Activated CD4-positive, alpha-beta T cell treated with anti-CD3 and anti-CD28 coated beads, Interleukin-2, amount 10 ng/mL, durations not matched to agents 7 days and 5 days (primary cell): ENCODE results near the gene FYCO1. TPM values are rescaled to one million over a fixed set of nuclear protein-coding genes. Genes with fewer than 3 reads are reported as not detected.
"Not testable (repeated sequence)": the region's sequence is repeated elsewhere in the genome, so short reads cannot be mapped to it uniquely, and the experiment has no call there.

Experiments used
- CTCF ChIA-PET: fragments of 350-600 bp; sonication (Branson Sonifier 250); formaldehyde crosslinking; loops from one replicate; lab custom pipeline; 2021; ENCODE audit warnings: antibody characterized with exemption; lab: Charles Lee
- POLR2A ChIA-PET: fragments of 350-600 bp; sonication (Branson Sonifier 250); formaldehyde crosslinking; loops from one replicate; lab custom pipeline; 2021; ENCODE audit warnings: antibody characterized with exemption; lab: Charles Lee
- DNase-seq: peaks from one replicate; pipeline ENCODE4 v3.0.0-alpha.2; 2020
- H3K27ac Mint-ChIP-seq: one replicate; pipeline ENCODE4 v1.8.0; 2021; ENCODE audit warnings: mild to moderate bottlenecking, moderate library complexity, mixed read lengths
- H3K27me3 Mint-ChIP-seq: one replicate; pipeline ENCODE4 v1.8.0; 2021; ENCODE audit warnings: mixed read lengths
- H3K36me3 Mint-ChIP-seq: one replicate; pipeline ENCODE4 v1.8.0; 2021; ENCODE audit warnings: low read depth, mixed read lengths
- H3K4me1 Mint-ChIP-seq: one replicate; pipeline ENCODE4 v1.8.0; 2021; ENCODE audit warnings: mixed read lengths
- H3K4me3 Mint-ChIP-seq: one replicate; pipeline ENCODE4 v1.8.0; 2021; ENCODE audit warnings: mild to moderate bottlenecking, moderate library complexity, mixed read lengths
- H3K9me3 Mint-ChIP-seq: one replicate; pipeline ENCODE4 v1.8.0; 2021; ENCODE audit warnings: mixed read lengths
- total RNA-seq, 2 experiments: library from RNA; stranded (reverse); gene quantifications; one replicate each; pipeline ENCODE4 v1.2.3, GENCODE V29; 2021

FYCO1 gene
- 10 to 100 TPM; 15.1 to 15.7 TPM for total RNA-seq

- peak within 1 kb of the TSS; percentile 95 for H3K27ac Mint-ChIP-seq
- peak within 1 kb of the TSS; percentile 83 for H3K4me3 Mint-ChIP-seq
- peaks cover 26% of the 10 kb centered on the region for H3K36me3 Mint-ChIP-seq
- DNase-seq: peak; percentile 87
- ChIA-PET CTCF (interaction anchor here (1.2 to 5.9 kb wide), 10 partner anchors 10 to 373 kb away, joined by 3 to 45 read pairs (median 6); no protein-coding TSS in a partner anchor), POLR2A (interaction anchor here (0.6 kb wide), 2 partner anchors 15 to 45 kb away, joined by 3 read pairs; no protein-coding TSS in a partner anchor)
- H3K4me1 Mint-ChIP-seq: peaks cover 49% of the 10 kb centered on the region
- peaks cover 7% of the 10 kb centered on the region for H3K27me3 Mint-ChIP-seq
- H3K9me3 Mint-ChIP-seq: peaks cover 5% of the 10 kb centered on the region
Observed at GRCh38 chr3:45995236-45996192, at the start of gene FYCO1. FYCO1 (minus strand) TSS chr3:45995824; CDS start chr3:45984910, 10,914 bp downstream.

GRCh38 chr3:46038916-46039315 is 43.3 kb upstream of the FYCO1 start:
- peaks cover 32% of the 10 kb centered on the region for H3K27me3 Mint-ChIP-seq

GRCh38 chr3:46038071-46038470 is 42.4 kb upstream of the FYCO1 start:
- H3K4me3 Mint-ChIP-seq, CTCF ChIA-PET, H3K4me1 Mint-ChIP-seq, H3K9me3 Mint-ChIP-seq, H3K36me3 Mint-ChIP-seq, H3K27ac Mint-ChIP-seq, DNase-seq, POLR2A ChIA-PET: not testable (repeated sequence)
- peaks cover 32% of the 10 kb centered on the region for H3K27me3 Mint-ChIP-seq

More at GRCh38 chr3:46038916-46039315, 43.3 kb upstream of the FYCO1 start:
- POLR2A ChIA-PET: no interaction called here
- Mint-ChIP-seq H3K4me3 (no peak overlapping the region), H3K36me3 (peaks cover 2% of the 10 kb centered on the region), H3K9me3 (peaks cover 7% of the 10 kb centered on the region), H3K27ac (no peak overlapping the region), H3K4me1 (no peaks in the 10 kb centered on the region)
- no peak for DNase-seq
- CTCF ChIA-PET: interaction anchor here (0.7 kb wide), 1 partner anchor 915 kb away, joined by 3 read pairs; no protein-coding TSS in a partner anchor

GRCh38 chr3:46036191-46036590 is 40.6 kb upstream of the FYCO1 start:
- no peaks in the 10 kb centered on the region for H3K4me1 Mint-ChIP-seq
- ChIA-PET POLR2A (no interaction called here), CTCF (no interaction called here)
- H3K27me3 Mint-ChIP-seq: peaks cover 20% of the 10 kb centered on the region
- peaks cover 2% of the 10 kb centered on the region for H3K9me3 Mint-ChIP-seq
- DNase-seq: no peak
- H3K4me3 Mint-ChIP-seq: no peak overlapping the region
- H3K27ac Mint-ChIP-seq: no peak overlapping the region
- no peaks in the 10 kb centered on the region for H3K36me3 Mint-ChIP-seq

GRCh38 chr3:46031747-46032146 is 36.1 kb upstream of the FYCO1 start:
- ChIA-PET CTCF (interaction anchor here (0.9 to 1.4 kb wide), 4 partner anchors 15 to 27 kb away, joined by 3 to 4 read pairs (median 3); no protein-coding TSS in a partner anchor), POLR2A (no interaction called here)
- no peak overlapping the region for H3K27ac Mint-ChIP-seq
- no peak for DNase-seq
- H3K36me3 Mint-ChIP-seq: peaks cover 1% of the 10 kb centered on the region
- no peaks in the 10 kb centered on the region for H3K4me1 Mint-ChIP-seq
- peaks cover 16% of the 10 kb centered on the region for H3K27me3 Mint-ChIP-seq
- H3K4me3 Mint-ChIP-seq: no peak overlapping the region
- peaks cover 22% of the 10 kb centered on the region for H3K9me3 Mint-ChIP-seq

GRCh38 chr3:46031269-46031668 is 35.6 kb upstream of the FYCO1 start:
- H3K27me3 Mint-ChIP-seq: peaks cover 16% of the 10 kb centered on the region
- POLR2A ChIA-PET: no interaction called here
- H3K27ac Mint-ChIP-seq: no peak overlapping the region
- no peak overlapping the region for H3K4me3 Mint-ChIP-seq
- CTCF ChIA-PET: interaction anchor here (0.9 to 1.4 kb wide), 6 partner anchors 14 to 91 kb away, joined by 3 to 4 read pairs (median 3); no protein-coding TSS in a partner anchor
- DNase-seq: no peak
- H3K9me3 Mint-ChIP-seq: peaks cover 22% of the 10 kb centered on the region
- H3K36me3 Mint-ChIP-seq: peaks cover 1% of the 10 kb centered on the region
- H3K4me1 Mint-ChIP-seq: no peaks in the 10 kb centered on the region

GRCh38 chr3:46030626-46031025 is 35.0 kb upstream of the FYCO1 start:
- no peak for DNase-seq
- CTCF ChIA-PET: interaction anchor here (0.7 to 1.2 kb wide), 4 partner anchors 13 to 90 kb away, joined by 3 to 4 read pairs (median 3); no protein-coding TSS in a partner anchor
- Mint-ChIP-seq H3K4me3 (no peak overlapping the region), H3K4me1 (no peaks in the 10 kb centered on the region), H3K9me3 (peaks cover 22% of the 10 kb centered on the region), H3K27me3 (peaks cover 16% of the 10 kb centered on the region), H3K27ac (no peak overlapping the region), H3K36me3 (peaks cover 1% of the 10 kb centered on the region)
- POLR2A ChIA-PET: no interaction called here

GRCh38 chr3:46029953-46030543 is 34.4 kb upstream of the FYCO1 start:
- Mint-ChIP-seq H3K27me3 (peaks cover 18% of the 10 kb centered on the region), H3K27ac (no peak overlapping the region), H3K4me1 (no peaks in the 10 kb centered on the region), H3K9me3 (peaks cover 22% of the 10 kb centered on the region), H3K4me3 (no peak overlapping the region), H3K36me3 (peaks cover 1% of the 10 kb centered on the region)
- ChIA-PET CTCF (interaction anchor here (0.7 to 1.2 kb wide), 3 partner anchors 13 to 90 kb away, joined by 3 to 4 read pairs (median 3); no protein-coding TSS in a partner anchor), POLR2A (no interaction called here)
- no peak for DNase-seq

GRCh38 chr3:46027736-46028397 is 32.2 kb upstream of the FYCO1 start:
- ChIA-PET CTCF (interaction anchor here (1.1 to 1.4 kb wide), 4 partner anchors 13 to 51 kb away, joined by 3 to 7 read pairs (median 4); no protein-coding TSS in a partner anchor), POLR2A (no interaction called here)
- peaks cover 1% of the 10 kb centered on the region for H3K36me3 Mint-ChIP-seq
- peaks cover 19% of the 10 kb centered on the region for H3K27me3 Mint-ChIP-seq
- no peak overlapping the region for H3K4me3 Mint-ChIP-seq
- no peak overlapping the region for H3K27ac Mint-ChIP-seq
- no peaks in the 10 kb centered on the region for H3K4me1 Mint-ChIP-seq
- no peak for DNase-seq
- peaks cover 22% of the 10 kb centered on the region for H3K9me3 Mint-ChIP-seq

GRCh38 chr3:46027021-46027705 is 31.5 kb upstream of the FYCO1 start, which contains the start of gene XCR1:
XCR1 (minus strand) TSS chr3:46027483; CDS start chr3:46021947, 5,536 bp downstream.
- Mint-ChIP-seq H3K4me1 (no peaks in the 10 kb centered on the region), H3K36me3 (peaks cover 1% of the 10 kb centered on the region), H3K9me3 (peaks cover 20% of the 10 kb centered on the region), H3K4me3 (no peak within 1 kb of the TSS), H3K27me3 (peaks cover 17% of the 10 kb centered on the region), H3K27ac (no peak within 1 kb of the TSS)
- ChIA-PET CTCF (interaction anchor here (0.6 to 1.4 kb wide), 4 partner anchors 12 to 267 kb away, joined by 3 to 7 read pairs (median 3); no protein-coding TSS in a partner anchor), POLR2A (no interaction called here)
- no peak for DNase-seq

- CTCF ChIA-PET: no interaction called here
Observed at GRCh38 chr3:46025139-46025538, 29.5 kb upstream of the FYCO1 start.

More at GRCh38 chr3:46025139-46025538, 29.5 kb upstream of the FYCO1 start:
- no peaks in the 10 kb centered on the region for H3K4me1 Mint-ChIP-seq
- no peak for DNase-seq
- peaks cover 1% of the 10 kb centered on the region for H3K36me3 Mint-ChIP-seq
- no peak overlapping the region for H3K27ac Mint-ChIP-seq
- H3K4me3 Mint-ChIP-seq: no peak overlapping the region
- peaks cover 19% of the 10 kb centered on the region for H3K9me3 Mint-ChIP-seq
- peaks cover 22% of the 10 kb centered on the region for H3K27me3 Mint-ChIP-seq
- POLR2A ChIA-PET: no interaction called here
